Adrenal gland (tissue), 5 donors: ENCODE data around the gene SLC10A1.

Experiments used
- CTCF ChIP-seq, 6 experiments: fragments of 450-650 bp in 4 of 6; fragments of 200-600 bp in 2 of 6; sonication (generic) in 1 of 6; IDR thresholded peaks; 1 replicate in 5 of 6; 2 replicates in 1 of 6; pipeline versions ENCODE4 v1.5.1 to v1.8.0; 2016 to 2021; ENCODE audit warnings: antibody characterized with exemption in 6 of 6, mild to moderate bottlenecking in 2 of 6, moderate library complexity in 1 of 6
- POLR2A ChIP-seq, 2 donors: fragments of 450-650 bp; IDR thresholded peaks; one replicate each; pipeline ENCODE4 v1.6.1; 2017; ENCODE audit warnings: antibody characterized with exemption in 2 of 2, mild to moderate bottlenecking in 2 of 2, moderate library complexity in 1 of 2
- donor health status: DM: no; HTN: no; CAD: no.

GRCh38 chr14:69794791-69795190 lies 2.2 kb downstream of the SLC10A1 start:
- TF ChIP-seq CTCF (IDR thresholded peaks at IDR 0.05) (no peak), POLR2A (IDR thresholded peaks at IDR 0.05) (no peak)
